Brain pericyte (primary cell): ENCODE measurements around the gene BCAS1.

Source experiments
- DNase-seq: peaks from one replicate; pipeline ENCODE4 v3.0.0-alpha.2; 2012; ENCODE audit warnings: low read depth, low spot score

BCAS1 gene

DNA sequence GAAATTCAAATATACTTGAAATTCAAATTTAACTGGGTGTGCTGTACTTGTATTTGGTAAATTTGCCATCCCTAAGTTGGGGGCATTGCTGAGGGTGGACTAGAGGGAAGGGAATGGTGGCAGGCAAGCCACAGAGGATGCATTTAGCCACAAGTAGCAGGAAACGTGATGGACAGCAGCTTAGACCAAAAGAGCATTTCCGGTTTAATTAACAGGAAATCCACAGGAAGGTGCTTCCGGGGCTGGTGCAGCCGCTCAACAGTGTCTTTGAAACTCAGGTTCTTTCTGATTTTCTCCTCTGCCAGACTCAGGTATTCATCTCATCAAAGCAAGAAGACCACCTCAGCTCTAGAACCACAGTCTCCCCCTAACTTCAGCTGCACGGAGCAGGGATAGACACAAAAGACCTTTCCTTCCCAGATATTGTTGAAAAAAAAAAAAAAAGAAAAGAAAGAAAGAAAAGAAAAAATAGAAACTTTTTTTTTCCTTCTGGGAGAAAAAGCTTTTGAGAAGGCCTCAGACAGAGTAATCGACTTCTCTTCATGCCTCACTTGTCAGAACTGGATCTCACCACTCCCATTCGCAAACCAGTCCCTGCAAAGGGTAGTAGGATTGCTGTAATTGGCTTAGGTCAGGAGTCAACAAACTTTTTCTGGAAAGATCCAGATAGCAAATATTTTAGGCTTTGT, 8.0 kb upstream of the BCAS1 start:
- DNase-seq = no peak

DNA sequence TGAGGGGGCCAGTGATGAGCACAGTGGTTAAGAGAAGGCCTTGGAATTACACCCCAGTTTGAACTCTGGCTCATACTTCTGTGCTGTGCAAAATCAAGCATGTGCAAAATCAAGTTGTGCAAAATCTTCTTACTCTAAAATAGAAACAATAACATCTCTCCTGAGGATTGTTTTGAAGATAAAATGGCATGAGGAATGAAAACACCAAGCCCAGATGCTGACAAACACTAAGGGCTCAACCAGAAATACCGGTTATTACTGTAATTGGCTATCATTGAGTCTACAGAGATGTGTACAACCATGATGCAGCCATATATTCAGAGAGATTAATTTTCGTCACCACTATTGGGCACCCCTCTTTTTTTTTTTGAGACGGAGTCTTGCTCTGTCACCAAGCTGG, 5.9 kb upstream of the BCAS1 start:
- DNase-seq = no peak

DNA sequence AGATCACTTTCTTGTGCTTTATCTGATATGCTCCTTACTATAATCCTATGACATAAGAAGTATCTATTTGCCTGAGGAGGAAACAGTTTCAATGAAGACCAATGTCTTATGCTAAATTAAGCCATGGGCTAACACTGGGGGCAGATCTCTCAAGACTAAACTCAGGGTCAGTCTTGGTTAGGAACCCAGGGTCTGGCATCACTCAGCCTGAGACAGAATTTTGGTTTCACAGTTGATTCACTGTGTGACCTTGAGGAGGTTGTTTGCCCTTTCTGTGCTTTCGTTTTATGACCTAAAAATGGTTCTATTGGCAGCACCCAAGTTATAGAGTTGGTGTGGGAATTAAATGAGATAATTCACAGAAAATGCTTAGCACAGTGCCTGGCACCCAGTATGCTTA, 4.9 kb upstream of the BCAS1 start:
- DNase-seq = no peak

- DNase-seq = no peak
These were observed 4.1 kb upstream of the BCAS1 start for GRCh38 chr20:54074511-54074910.

DNA sequence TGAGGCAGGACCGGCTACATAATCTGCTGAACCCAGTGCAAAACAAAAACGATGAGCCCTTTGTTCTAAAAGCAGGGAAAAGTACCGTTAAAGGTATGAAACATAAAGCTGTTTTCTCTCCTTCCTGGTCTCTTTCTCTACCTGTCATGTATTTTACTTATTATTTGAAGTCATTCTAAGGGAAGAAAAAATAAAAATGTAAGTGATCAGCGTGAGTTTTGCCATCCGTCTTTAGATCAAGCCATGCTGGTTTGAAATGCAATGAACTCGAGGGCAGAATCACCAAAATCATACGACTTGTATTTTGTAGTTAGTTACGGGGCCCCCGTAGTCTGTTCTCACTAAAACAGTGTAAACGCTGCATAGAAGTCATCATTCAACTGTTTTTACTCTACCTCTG, 2.9 kb upstream of the BCAS1 start:
- no peak for DNase-seq

GRCh38 chr20:54069501-54069971, 858 bp downstream of the BCAS1 start:
- DNase-seq = no peak

- no peak for DNase-seq
These were observed 1.4 kb downstream of the BCAS1 start for GRCh38 chr20:54068966-54069365.

- no peak for DNase-seq
These were observed 1.9 kb downstream of the BCAS1 start for GRCh38 chr20:54068495-54068894.

DNA sequence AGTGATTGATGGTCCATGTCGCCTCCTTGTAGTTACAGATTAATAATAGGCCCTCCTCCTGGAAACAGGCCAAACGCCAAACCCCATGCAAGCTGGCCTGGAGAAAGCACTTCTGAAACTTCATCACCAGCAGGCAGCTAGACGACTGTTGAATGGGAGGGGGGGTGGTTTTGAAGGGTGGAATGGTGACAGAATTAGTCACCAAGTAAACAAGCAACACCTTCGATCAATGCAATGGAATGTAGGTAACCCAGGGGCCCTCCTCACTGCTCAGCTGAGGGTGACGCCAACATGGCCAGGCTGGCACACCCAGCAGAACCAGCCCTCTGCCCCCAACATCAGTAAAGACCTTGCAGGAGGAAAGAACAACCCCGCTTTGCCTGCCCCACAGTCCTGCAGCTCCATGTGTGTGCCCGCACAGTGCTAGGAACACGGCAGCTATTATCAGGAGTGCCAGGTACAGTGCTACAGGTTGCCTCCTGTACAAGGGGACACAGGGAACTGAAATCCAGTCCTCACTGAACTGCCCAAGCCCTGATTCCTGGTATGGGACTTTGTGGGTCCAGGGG, 2.7 kb downstream of the BCAS1 start:
- DNase-seq = no peak

- no peak for DNase-seq
These were observed 4.8 kb downstream of the BCAS1 start for GRCh38 chr20:54065601-54066038.

DNA sequence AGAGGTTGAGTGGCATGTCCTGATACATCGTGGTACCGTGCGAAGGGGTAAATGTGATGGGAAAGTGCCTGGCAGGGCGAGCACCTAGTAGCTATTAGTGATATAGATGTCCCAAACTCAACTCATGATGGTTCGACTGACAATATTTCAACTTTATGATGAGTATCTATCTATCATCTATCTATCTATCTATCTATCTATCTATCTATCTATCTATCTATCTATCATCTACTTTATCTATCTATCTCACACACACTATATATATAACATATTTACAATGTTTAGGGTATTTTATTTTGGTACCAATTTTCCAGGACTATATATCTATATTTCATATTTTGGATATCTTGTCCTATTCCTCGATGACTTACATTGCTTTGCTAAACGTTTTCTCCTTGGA, 5.5 kb downstream of the BCAS1 start:
- DNase-seq = no peak

DNA sequence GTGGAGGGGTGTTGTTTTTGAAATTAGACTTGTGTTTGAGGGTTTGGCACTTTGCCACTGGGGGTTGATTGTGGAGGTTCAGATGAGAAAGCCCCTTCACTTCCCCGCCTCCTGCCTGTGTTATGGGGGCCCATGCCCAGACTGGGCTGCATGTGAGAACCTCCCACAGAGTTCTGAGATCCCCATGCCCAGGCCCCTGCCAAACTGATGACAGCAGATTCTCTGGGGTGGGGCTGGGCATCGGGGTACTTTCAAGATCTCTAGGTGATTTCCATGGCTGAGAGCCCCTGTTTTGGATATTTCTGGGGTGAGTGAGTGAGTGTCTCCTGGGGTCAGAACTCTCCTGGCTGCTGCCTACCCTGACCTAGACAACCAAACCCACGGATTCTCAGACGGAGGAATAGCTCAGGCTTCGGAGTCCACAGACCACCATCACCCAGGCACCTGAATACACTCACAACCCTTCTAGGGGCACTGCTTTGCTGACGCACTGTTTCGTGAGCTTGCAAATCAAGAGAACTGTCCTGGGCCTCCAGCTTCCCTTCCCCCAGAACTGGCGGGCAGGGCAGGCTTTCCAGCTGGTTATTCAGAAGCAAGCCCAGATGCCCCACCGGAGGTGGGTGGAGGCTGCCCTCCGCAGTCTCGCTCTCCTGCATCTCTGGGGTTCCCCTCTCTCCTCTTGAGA, 6.3 kb downstream of the BCAS1 start:
- no peak for DNase-seq

DNA sequence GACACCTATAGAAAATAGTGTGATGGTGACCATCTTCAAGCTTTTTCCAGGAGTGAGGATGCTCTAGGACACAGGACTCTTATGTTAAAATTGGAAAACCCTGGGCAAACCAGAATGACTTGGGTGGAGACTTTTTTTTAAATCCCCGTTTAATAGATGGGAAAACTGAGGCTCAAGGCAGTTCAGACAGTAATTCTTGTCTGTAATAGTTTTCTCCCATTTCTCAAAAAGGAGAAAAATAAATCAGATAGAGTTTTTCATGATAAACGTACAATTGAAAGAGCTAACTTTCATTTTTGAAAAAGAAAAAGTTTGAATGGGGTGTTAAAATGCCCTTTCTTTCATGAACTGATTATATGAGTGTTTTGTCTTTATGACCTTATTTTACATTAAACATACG, 6.8 kb downstream of the BCAS1 start:
- no peak for DNase-seq

DNA sequence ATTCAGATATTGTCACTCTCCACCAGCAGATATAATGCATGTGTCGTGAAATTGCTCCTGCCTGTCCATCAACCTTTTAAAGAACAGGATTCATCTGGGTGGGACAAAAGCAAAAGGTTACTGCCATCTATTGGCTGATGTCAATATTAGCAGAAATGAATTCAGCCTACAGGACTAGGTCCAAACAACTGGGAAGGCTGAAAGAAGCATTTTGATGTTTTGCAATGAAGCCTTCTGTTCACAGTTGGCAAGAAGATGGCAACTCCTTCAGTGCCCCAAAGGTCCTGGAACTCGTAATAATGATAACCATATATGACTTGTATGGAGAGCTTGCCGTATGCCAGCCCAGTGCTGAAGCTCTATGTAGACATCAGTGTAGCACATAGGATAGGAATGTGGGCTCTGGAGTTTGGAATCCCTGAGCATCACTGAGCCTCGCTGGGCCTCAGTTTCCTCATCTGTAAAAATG, 7.5 kb downstream of the BCAS1 start:
- DNase-seq = no peak

GRCh38 chr20:54061101-54061881, 9.1 kb downstream of the BCAS1 start:
- DNase-seq = no peak

DNA sequence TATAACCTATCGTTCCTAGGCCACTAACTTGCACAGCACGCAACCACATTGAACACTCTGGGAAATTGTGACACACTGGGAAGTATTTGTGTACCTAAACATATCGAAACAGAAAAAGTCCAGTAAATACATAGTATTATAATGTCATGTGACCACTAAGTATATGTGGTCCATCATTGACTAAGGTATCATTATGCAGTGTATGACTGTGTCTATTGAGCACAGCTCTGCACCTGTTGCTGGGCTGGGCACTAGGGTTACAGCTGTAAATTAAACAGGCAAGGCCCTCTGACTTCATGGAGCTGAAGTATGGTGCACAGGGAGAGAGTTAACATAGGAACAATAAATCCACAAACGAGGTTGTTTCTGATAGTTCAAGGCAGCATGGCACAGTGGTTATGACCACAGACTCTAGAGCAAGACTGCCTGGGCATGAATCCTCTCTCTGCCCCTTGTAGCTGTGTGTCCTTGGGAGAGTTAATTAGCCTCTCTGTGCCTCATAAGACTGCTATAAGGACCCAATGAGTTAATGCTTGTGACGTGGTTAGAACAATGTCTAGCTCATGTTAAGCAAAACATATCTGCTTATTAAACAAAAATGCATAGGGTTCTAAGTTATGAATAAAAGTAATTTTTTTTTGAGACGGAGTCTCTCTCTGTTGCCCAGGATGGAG, 10.6 kb downstream of the BCAS1 start:
- DNase-seq = no peak

DNA sequence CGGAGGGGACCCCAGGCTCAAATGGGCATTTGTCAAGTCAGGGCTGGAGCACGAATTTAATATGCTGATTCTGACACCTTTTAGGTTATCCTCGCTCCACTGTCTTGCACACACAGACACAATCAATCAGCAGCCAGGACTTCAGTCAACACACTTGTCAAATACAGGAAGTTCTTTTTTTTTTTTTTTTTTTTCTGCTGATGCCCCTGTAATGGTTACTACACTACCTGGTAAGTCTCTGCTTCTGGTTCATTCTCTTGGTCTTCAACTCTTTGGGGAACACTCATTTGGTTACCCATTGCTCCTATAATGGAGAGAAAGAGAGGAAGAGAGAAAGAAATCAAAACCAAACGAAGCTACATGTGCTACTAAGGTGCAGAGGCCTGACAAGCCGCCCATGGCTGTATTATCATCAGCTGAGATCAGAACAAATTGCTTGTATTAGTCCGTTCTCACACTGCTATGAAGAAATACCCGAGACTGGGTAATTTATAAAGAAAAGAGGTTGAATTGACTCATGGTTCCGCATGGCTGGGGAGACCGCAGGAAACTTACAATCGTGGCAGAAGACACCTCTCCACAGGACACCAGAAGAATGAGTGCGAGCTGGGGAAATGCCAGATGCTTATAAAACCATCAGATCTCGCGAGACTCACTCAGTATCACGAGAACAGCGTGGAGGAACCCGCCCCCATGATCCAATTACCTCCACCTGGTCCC, 11.8 kb downstream of the BCAS1 start:
- DNase-seq = no peak

- DNase-seq = no peak
These were observed 13.4 kb downstream of the BCAS1 start for GRCh38 chr20:54056762-54057639.

GRCh38 chr20:54054516-54054915, 15.9 kb downstream of the BCAS1 start:
- DNase-seq = no peak

- DNase-seq = no peak
These were observed 19.3 kb downstream of the BCAS1 start for GRCh38 chr20:54051068-54051467.
